Measurements from ENCODE around the gene MED12L.

MED12L gene

GRCh38 chr3:151087648-151088047 lies 2.2 kb downstream of the MED12L start:
- in situ Hi-C loops (cut with MboI; ENCODE audit: low sequenced_read_pairs), result no loop called here

- in situ Hi-C loops (cut with MboI; ENCODE audit: low sequenced_read_pairs), result no loop called here
These were observed 6.4 kb downstream of the MED12L start for GRCh38 chr3:151091685-151092345.

DNA sequence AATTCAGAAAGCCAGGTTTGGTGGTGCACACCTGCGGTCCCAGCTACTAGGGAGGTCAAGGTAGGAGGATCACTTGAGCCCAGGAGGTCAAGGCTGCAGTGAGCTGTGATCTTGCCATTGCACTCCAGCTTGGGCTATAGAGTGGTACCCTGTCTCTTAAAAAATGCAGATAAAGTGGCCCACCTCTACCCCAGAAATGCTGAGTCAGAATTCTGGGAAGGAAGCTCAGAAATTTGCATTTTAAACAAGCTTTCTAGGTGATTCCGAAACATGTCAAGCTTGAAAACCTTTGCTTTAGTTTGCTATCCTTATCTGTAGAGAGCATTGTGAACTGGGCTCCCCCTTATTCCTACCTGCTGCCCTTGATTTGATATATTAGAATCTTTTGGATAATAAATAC lies 7.7 kb downstream of the MED12L start:
- in situ Hi-C loops (cut with MboI; ENCODE audit: low sequenced_read_pairs), result no loop called here

DNA sequence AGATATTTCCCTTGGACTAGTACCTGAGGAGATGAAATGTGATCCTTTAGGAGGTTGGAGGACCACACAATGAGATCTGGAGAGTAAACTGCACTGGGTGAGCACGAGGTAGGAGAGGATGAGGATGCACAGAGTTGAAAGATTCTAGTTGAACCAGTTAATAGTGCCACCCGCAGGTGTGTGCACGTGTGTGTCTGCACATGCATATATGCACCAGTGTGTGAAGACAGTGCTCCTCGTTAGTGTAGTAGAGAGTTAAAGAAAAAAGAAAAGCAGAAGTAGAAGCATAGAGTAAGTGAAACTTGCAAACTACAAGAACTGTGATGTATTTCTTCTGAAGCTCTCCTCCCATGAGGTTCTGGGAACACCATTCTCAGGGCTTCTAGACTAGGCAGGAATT lies 8.4 kb downstream of the MED12L start:
- in situ Hi-C loops (cut with MboI; ENCODE audit: low sequenced_read_pairs), result no loop called here

DNA sequence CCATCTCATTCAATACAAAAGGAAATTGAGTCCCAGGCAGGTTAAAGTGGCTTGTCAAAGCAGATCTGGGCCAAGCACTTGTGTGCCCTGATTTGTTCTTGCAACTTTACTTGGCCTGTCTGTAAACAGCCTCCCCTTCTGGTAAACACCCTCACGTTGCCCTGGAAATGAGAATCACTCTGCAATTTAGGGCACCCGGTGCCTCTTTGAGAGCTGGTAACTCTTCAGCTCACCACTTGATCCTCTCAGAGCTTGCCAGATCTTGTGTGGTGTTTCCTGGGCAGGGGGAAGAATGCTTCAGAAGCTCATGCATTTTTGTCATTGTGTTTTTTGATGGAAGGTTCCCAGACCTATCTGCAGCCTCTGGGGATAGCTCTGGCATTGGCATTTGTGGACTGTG lies 11.3 kb downstream of the MED12L start:
- in situ Hi-C loops (cut with MboI; ENCODE audit: low sequenced_read_pairs), result no loop called here

- in situ Hi-C loops (cut with MboI; ENCODE audit: low sequenced_read_pairs), result no loop called here
These were observed 14.6 kb downstream of the MED12L start for GRCh38 chr3:151100076-151100475.

DNA sequence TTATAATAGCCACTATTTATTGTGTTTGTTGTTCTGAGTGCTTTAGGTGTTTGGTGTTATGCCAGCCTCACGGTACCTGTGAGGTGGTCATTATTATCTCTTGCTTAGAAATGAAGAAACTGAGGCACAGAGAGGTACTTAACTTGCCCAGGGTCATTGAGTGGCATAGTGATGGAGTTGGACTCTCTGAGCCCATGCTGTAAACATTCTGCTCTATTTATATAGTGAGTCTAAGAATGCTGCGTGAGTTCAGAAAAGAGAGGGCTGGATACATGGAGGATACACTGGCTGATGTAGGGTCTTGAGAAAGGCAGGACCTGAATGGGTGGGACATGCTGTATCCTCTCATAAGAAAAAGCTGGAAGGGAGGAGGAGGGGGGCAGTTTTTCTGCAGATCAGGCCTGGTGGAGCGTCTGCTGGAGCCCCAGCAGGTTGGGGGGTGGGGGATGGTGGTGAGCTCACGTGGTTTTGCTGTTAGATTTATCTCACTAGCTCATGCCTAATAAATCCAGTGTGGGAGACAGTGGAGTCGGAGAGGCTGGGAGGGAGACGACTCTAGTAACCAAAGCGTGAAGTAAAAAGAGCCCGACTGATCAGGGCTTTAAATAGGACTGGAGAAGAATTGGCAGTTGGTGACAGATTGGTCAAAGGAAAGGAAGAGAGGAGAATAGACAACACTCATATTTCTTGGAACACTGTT lies 16.0 kb downstream of the MED12L start:
- in situ Hi-C loops (cut with MboI; ENCODE audit: low sequenced_read_pairs), result no loop called here

- in situ Hi-C loops (cut with MboI; ENCODE audit: low sequenced_read_pairs), result no loop called here
These were observed 20.8 kb downstream of the MED12L start for GRCh38 chr3:151106311-151106710.

DNA sequence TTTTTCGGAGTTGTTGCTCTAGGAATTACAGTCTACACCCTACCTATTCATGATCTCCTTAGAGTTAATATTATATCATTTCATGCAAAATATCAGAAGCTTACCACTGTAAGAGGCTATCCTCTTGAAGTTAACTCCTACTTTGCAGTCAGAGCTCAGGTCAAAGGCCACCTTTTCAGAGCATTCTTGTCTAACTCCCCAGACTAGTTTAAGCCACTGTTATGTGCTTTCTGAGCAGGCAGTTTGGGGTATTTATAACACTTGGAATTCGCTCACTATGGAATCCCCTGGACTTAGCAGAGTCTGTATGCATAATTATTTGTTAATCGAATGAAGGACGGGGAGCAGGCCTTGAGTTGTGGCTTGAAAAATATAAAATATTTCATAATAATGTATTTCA lies 21.7 kb downstream of the MED12L start:
- in situ Hi-C loops (cut with MboI; ENCODE audit: low sequenced_read_pairs), result no loop called here

DNA sequence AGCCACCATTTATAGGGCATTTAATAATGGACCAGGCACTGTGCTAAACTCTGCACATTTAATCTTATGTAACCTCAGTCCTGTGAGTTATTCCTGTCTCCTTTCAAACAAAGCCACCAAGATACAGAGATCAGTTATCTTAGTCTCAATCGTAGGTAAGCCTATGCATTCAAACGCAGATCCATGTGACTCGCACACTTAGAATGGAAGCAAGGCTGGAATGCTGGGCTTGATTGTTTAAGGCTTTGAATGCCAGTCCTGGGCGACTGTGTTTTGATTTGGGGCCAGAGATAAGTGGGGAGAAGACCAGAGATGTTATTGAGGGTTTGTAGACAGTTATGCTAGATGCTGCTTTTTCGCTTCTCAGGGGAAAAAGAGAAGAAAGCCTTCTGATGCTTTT lies 22.2 kb downstream of the MED12L start:
- in situ Hi-C loops (cut with MboI; ENCODE audit: low sequenced_read_pairs), result no loop called here

GRCh38 chr3:151109286-151109800 lies 23.9 kb downstream of the MED12L start:
- in situ Hi-C loops (cut with MboI; ENCODE audit: low sequenced_read_pairs), result no loop called here

DNA sequence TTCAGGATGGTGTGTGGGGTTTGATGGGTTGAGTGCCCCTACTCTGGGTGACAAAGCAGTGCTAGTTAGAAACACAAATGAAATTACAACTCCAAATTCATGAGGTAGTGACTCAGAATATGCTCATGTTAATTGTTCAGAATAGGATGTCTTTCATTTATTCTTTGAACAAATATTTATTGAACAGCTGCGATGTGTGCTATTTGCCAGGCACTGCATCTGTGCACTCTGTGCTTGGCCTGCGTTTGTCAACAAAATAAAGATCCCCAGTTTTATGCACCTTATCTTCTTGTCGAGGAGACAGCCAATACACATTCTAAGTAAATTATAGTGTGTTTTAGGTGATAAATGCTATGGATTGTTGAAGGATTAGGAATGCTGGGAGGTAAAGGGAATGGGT lies 27.3 kb downstream of the MED12L start:
- in situ Hi-C loops (cut with MboI; ENCODE audit: low sequenced_read_pairs), result no loop called here

DNA sequence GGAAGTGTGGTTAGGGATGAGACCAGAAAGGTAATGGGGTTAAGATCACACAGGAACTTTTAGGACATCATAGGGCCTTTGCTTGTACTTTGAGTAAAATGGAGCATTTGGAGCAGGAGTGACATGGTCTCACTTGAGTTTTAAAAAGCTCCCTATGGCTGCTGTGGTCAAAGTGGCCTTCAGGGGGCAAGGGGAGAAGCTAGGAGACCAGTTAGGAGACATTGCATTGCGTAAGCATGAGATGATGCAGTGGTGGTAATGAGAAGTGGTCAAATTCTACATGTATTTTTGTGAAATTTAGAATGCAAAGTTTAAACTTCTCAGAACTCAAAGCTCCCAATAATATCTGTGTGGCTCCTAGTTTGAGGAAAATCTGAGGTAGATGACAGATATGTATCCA lies 27.9 kb downstream of the MED12L start:
- in situ Hi-C loops (cut with MboI; ENCODE audit: low sequenced_read_pairs), result no loop called here

- in situ Hi-C loops (cut with MboI; ENCODE audit: low sequenced_read_pairs), result no loop called here
These were observed 31.6 kb downstream of the MED12L start for GRCh38 chr3:151117047-151117446.

GRCh38 chr3:151119188-151119587 lies 33.7 kb downstream of the MED12L start:
- in situ Hi-C loops (cut with MboI; ENCODE audit: low sequenced_read_pairs), result no loop called here

- in situ Hi-C loops (cut with MboI; ENCODE audit: low sequenced_read_pairs), result no loop called here
These were observed 34.9 kb downstream of the MED12L start for GRCh38 chr3:151120409-151120808.

DNA sequence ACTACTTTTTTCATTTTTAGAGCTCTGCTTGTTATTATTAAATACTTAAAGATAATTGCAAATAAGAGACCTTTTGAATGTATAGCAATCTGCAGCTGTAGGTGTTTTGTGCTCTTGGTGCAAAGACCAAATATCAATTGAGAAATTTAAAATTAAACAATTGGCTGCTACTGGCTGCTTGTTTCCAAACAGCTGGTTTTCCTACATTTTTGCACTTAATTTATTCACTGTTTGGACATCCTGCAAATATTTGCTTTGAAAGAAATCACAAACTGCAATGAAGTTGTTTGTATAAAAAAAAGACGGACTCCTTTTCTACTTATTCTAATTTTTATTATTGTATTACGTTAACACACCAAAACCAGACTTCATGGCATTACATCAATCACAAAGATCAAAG lies 35.6 kb downstream of the MED12L start:
- in situ Hi-C loops (cut with MboI; ENCODE audit: low sequenced_read_pairs), result no loop called here

DNA sequence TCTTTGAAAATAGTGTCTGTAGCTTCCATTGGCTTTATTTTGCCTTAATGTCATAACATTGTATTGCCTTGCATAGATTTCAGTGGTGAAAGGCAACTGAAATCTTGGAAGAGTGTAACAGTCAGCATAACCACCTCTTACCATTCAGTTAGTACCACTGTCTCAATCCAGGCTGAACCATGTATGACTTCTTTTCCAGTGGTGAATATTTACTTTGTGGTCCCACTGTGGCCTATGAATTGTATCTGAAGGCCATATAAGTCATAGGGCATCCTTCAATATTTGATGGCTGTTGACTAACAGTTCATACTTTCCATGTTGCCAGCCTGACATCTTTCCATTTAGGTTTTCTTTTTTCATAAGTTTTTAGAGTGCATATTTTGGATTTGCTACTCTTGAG lies 38.4 kb downstream of the MED12L start:
- in situ Hi-C loops (cut with MboI; ENCODE audit: low sequenced_read_pairs), result no loop called here

DNA sequence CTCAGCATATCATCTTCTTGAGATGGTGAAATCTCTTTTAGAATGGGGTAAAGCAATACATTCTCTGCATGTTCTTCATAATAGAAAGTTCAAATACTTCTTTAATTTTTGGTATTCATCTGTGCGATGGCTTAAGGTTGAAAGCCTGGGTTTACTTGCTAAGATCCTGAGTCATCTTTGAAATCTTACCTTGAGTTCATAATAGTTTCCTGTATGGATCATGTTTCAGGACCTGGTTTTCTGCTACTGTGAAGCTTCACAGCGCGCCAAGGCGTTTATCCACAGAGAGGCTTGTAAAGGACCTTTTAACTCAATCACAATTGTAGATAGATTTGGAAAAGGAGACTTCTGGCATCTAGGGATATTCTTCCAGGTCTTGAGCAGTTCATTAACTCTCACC lies 39.0 kb downstream of the MED12L start:
- in situ Hi-C loops (cut with MboI; ENCODE audit: low sequenced_read_pairs), result no loop called here

DNA sequence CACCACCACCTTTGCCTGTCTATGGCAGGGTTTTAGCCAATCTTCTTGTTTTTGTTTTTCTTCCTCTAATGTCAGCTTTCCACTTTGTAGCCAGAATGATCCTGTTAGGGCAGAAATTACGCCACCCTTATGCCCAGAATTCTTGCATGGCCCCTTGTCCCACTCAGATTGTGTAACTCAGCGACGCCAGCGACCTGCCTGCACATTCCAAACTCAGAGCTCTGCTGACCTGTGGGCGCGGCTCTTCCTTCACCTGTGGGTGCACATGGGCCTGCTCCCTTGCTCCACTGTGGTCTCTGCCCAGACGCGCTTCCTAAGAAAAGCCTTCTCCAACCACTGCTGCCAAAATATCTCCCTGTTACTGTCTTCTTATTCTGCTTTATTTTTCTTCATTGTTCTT lies 45.0 kb downstream of the MED12L start:
- in situ Hi-C loops (cut with MboI; ENCODE audit: low sequenced_read_pairs), result no loop called here

GRCh38 chr3:151133175-151133574 lies 47.7 kb downstream of the MED12L start:
- in situ Hi-C loops (cut with MboI; ENCODE audit: low sequenced_read_pairs), result no loop called here

DNA sequence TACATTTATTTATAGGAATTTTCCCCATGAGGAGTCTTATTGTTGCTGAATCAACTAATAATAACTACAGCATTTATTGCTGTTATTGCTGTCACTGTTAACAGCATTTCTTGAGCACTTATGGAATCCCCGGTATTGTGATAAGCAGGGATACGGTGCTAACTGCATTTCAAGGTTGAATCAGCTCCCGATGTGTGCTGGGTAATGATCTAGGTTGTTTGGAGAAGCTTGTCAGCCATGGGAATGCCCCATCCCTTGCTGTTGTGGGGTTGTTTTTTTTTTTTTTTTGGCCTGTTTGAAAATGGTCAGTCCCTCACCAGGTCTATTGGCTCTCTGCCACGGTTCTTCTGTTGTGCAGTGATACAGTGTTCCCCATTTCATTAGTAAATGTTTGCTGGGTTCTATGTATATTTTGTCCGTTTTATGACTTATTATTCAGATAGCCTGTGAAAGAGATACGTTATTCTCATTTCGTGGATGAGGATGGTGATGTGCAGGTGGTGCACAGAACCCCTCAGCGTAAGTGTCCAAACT lies 48.5 kb downstream of the MED12L start:
- in situ Hi-C loops (cut with MboI; ENCODE audit: low sequenced_read_pairs), result no loop called here
